GM12801 (cell line): ENCODE results near the gene ANKRD44.

Experiments
- CTCF ChIP-seq: IDR thresholded peaks from one replicate; pipeline ENCODE4 v1.5.1; 2011; ENCODE audit warnings: control low read depth; ENCODE audit not compliant: insufficient read length; ENCODE audit errors: extremely low read depth

ANKRD44 gene

GRCh38 chr2:196956069-196956468 is 354.5 kb downstream of the ANKRD44 start:
- TF ChIP-seq CTCF = no peak

- no peak for TF ChIP-seq CTCF
Measured at GRCh38 chr2:196955036-196955435, 355.5 kb downstream of the ANKRD44 start.

- TF ChIP-seq CTCF = no peak
Measured at GRCh38 chr2:196954001-196954400, 356.6 kb downstream of the ANKRD44 start.

DNA sequence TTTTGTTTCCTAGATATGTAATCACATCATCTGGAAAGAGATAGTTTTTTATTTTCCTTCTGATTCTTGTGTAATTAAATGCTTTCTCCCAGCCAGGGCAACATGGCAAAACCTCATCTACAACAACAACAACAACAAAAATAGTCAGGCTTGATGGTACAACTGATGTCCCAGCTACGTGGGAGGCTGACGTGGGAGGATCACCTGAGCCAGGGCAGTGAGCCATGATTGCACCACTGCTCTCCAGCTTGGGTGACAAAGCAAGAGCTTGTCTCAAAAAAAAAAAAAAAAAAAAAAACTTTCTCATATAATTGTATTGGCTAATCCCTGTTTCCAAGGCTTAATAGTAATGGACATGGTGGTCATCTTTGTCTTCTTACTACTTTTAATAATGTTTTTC is 357.6 kb downstream of the ANKRD44 start:
- TF ChIP-seq CTCF = no peak

DNA sequence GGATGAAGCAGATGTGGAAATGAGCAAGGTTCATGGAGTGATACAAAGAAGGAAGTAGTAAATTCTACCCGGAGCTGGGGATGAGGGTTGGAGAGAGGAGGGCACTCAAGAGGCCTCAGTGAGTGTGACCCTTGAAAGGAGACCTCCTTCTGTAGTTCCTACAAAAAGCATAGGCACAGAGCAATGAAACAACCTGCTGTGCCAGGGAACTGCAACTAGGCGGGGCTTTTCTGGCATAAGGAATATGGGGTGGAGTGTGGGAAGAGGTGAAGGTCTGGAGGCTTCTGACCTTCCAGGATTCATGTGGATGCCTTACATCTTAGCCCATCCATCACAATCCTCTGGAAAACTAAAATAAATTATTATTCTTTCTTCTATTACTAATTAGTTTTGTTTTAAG is 358.6 kb downstream of the ANKRD44 start:
- TF ChIP-seq CTCF = no peak

DNA sequence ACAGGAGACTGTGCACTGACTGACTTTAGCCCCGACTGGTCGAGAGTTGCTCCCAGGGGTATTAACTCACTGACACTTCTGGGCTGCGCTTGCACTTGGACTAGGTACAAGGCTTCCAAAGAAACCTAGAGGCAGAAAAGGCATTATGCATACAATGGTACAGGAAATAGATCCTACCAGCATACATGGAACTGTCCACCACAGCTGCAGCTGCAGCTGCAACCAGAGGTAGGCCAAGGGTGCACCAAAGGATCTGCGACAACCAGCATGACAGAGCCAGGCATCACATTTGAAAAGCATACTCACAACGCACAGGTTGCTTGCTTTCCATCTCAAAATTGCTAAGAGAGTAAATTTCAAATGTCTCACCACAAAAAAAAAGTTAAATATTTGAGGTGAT is 361.5 kb downstream of the ANKRD44 start:
- TF ChIP-seq CTCF = no peak

- no peak for TF ChIP-seq CTCF
Measured at GRCh38 chr2:196944570-196944969, 366.0 kb downstream of the ANKRD44 start.
